ENCODE data around the gene TRAK1. TPM values are rescaled to one million over a fixed set of nuclear protein-coding genes. Genes with fewer than 3 reads are reported as not detected.

TRAK1 gene
- total and polyA plus RNA-seq, 2 of the 4 experiments (the other 2 are of a cell fraction): 25.6 to 28.1 TPM

- Histone ChIP-seq H4K91ac (ENCODE audit: insufficient read depth, low read depth, low read length) (peak overlapping the region; percentile 1; the same call in 1 of the 2 replicates), H3K79me1 (ENCODE audit: low read depth in 1 of 2, low read length in 2 of 2) (peaks cover 15 to 64% of the 10 kb centered on the region in 2 experiments; a peak in 3 of 4 replicates), H3K4me1 (ENCODE audit: control insufficient read depth, insufficient read depth, low read length) (peaks cover 26% of the 10 kb centered on the region), H3K9me1 (ENCODE audit: insufficient read depth, low read length) (peaks cover 24% of the 10 kb centered on the region), H3K9ac (ENCODE audit: low read depth, low read length) (no peak overlapping the region), H2BK20ac (ENCODE audit: low read depth, low read length) (peak overlapping the region; percentile 20; the same call in 1 of the 2 replicates), H2AFZ (replicated peaks; ENCODE audit: low read length, poor library complexity) (no peak overlapping the region), H4K8ac (ENCODE audit: low read depth in 2 of 2, low read length in 2 of 2) (no peak overlapping the region), H4K5ac (ENCODE audit: low read depth, low read length) (no peak overlapping the region), H3K36me3 (ENCODE audit: control insufficient read depth, insufficient read depth, low read length) (no peaks in the 10 kb centered on the region), H3K9me3 (ENCODE audit: control insufficient read depth, insufficient read depth, low read length) (no peaks in the 10 kb centered on the region), H3K18ac (ENCODE audit: low read depth, low read length) (peak overlapping the region; percentile 58; the same call in 1 of the 2 replicates), H3K23ac (ENCODE audit: low read depth, low read length) (no peak overlapping the region), H3K56ac (ENCODE audit: extremely low read depth, insufficient read depth, low read length) (no peak overlapping the region), H4K20me1 (ENCODE audit: insufficient read depth, low read length) (0 out of 2 replicates have a peak, but pooled peaks cover 3% of the 10 kb centered on the region), H3K27ac (ENCODE audit: insufficient read depth, low read length) (no peak overlapping the region; the same call in 1 of the 2 replicates), H2AK9ac (replicated peaks; ENCODE audit: low read depth, low read length, poor library complexity) (no peak overlapping the region), H3K14ac (replicated peaks; ENCODE audit: low read depth, low read length) (peak overlapping the region; percentile 71), H3K4me3 (ENCODE audit: insufficient read depth, low read depth, low read length) (no peak overlapping the region), H3K27me3 (ENCODE audit: control insufficient read depth, insufficient read depth, low read length) (no peaks in the 10 kb centered on the region), H2BK15ac (ENCODE audit: low read depth, low read length) (no peak overlapping the region; the same call in 2 of the 3 replicates), H2BK5ac (ENCODE audit: low read depth, low read length, poor library complexity, severe bottlenecking) (no peak overlapping the region), H2BK120ac (ENCODE audit: low read depth, low read length) (no peak overlapping the region), H2AK5ac (ENCODE audit: low read depth, low read length) (peak overlapping the region; percentile 60; the same call in 1 of the 2 replicates), H3K4ac (ENCODE audit: low read depth, low read length) (peak overlapping the region; percentile 31; the same call in 1 of the 2 replicates), H3K4me2 (ENCODE audit: low read depth, low read length) (no peak overlapping the region)
- in situ Hi-C loops (cut with MboI; ENCODE audit: low sequenced_read_pairs): no loop called here
- ChIA-PET CTCF (interaction anchor here (0.5 to 0.8 kb wide), 2 partner anchors 48 to 99 kb away, joined by 3 to 4 read pairs; no protein-coding TSS in a partner anchor), POLR2A (ENCODE audit: unreplicated experiment) (no interaction called here)
- no CpG with 5 or more reads among the region's 4 CpGs for WGBS, 2 experiments (ENCODE audit: extremely low coverage in 2 of 2, insufficient read length in 1 of 2)
- dilution Hi-C loops (cut with HindIII; ENCODE audit: low sequenced_read_pairs, unreplicated experiment): no loop called here
- no peak for ATAC-seq (ENCODE audit: low read depth)
- no peak for DNase-seq
- intact Hi-C loops (cut with micrococcal nuclease): no loop called here
- no TSS peak for BruUV-seq (replicated peaks)
- TF ChIP-seq RAD21 (IDR thresholded peaks at IDR 0.05; ENCODE audit: low read length) (no peak), USF2 (IDR thresholded peaks at IDR 0.05; ENCODE audit: low read depth, low read length) (no peak), MAFK (IDR thresholded peaks at IDR 0.05; ENCODE audit: low read depth, low read length) (no peak), RFX5 (IDR thresholded peaks at IDR 0.05; ENCODE audit: low read depth, low read length) (no peak), MXI1 (IDR thresholded peaks at IDR 0.05; ENCODE audit: borderline replicate concordance, low read depth, low read length) (no peak), CEBPB (IDR thresholded peaks at IDR 0.05; ENCODE audit: low read depth, low read length) (no peak), ELK1 (IDR thresholded peaks at IDR 0.05; ENCODE audit: borderline replicate concordance, low read depth, low read length) (no peak), CHD1 (IDR thresholded peaks at IDR 0.05; ENCODE audit: low read depth, low read length) (no peak), BHLHE40 (IDR thresholded peaks at IDR 0.05; ENCODE audit: low read depth, low read length) (no peak), SMC3 (IDR thresholded peaks at IDR 0.05; ENCODE audit: low read depth, low read length) (no peak), NFE2L2 (IDR thresholded peaks at IDR 0.05; ENCODE audit: low read depth, low read length) (no peak), MAZ (IDR thresholded peaks at IDR 0.05; ENCODE audit: borderline replicate concordance, low read depth, low read length) (no peak), CTCF (conservative IDR thresholded peaks at IDR 0.05; ENCODE audit: low read depth, low read length) (no peak), POLR2A (IDR thresholded peaks at IDR 0.05; ENCODE audit: low read depth, low read length) (no peak), FOS (IDR thresholded peaks at IDR 0.05; ENCODE audit: low read depth, low read length) (no peak)
These were observed 39.6 kb upstream of the TRAK1 start for GRCh38 chr3:42051384-42052131.
